Fibroblast of skin of left quadriceps (primary cell): Measurements from ENCODE around the gene TNFSF13B.

Experiments
- DNase-seq, 2 experiments: peaks; one replicate each; pipeline ENCODE4 v3.0.0-alpha.2; 2013; ENCODE audit warnings: low read depth in 2 of 2

The TNFSF13B gene

GRCh38 chr13:108346376-108346775 lies 76.9 kb downstream of the TNFSF13B start:
- DNase-seq, result no peak

- no peak for DNase-seq
These were observed 79.8 kb downstream of the TNFSF13B start for GRCh38 chr13:108349269-108349668.

GRCh38 chr13:108350579-108350978 lies 81.1 kb downstream of the TNFSF13B start:
- no peak for DNase-seq

GRCh38 chr13:108352599-108352998 lies 83.1 kb downstream of the TNFSF13B start:
- DNase-seq, result no peak

- DNase-seq, result no peak
These were observed 87.7 kb downstream of the TNFSF13B start for GRCh38 chr13:108357228-108357627.
